Upper lobe of right lung (tissue), 1 donor: Measurements from ENCODE around the gene JTB. TPM values are rescaled to one million over a fixed set of nuclear protein-coding genes. Genes with fewer than 3 reads are reported as not detected.
"Not testable (repeated sequence)": the region's sequence is repeated elsewhere in the genome, so short reads cannot be mapped to it uniquely, and the experiment has no call there.

Experiments
- ATAC-seq: fragments of 200-7000 bp; cut with Tn5 transposase; one replicate; pipeline ENCODE4 v1.9.1; 2020; ENCODE audit warnings: mild to moderate bottlenecking, moderate library complexity
- DNase-seq: peaks from one replicate; pipeline ENCODE4 v3.0.0-alpha.2; 2020
- H3K27ac ChIP-seq: fragments of 200-600 bp; one replicate; pipeline ENCODE4 v1.8.0; 2022
- H3K27me3 ChIP-seq: fragments of 200-600 bp; one replicate; pipeline ENCODE4 v1.8.0; 2022; ENCODE audit warnings: mild to moderate bottlenecking
- H3K36me3 ChIP-seq: fragments of 200-600 bp; one replicate; pipeline ENCODE4 v1.8.0; 2022
- H3K4me1 ChIP-seq: fragments of 200-600 bp; one replicate; pipeline ENCODE4 v1.8.0; 2022
- H3K4me3 ChIP-seq: fragments of 200-600 bp; one replicate; pipeline ENCODE4 v1.8.0; 2022; ENCODE audit warnings: mild to moderate bottlenecking
- H3K9me3 ChIP-seq: fragments of 200-600 bp; one replicate; pipeline ENCODE4 v1.8.0; 2022
- CTCF ChIP-seq: fragments of 200-600 bp; IDR thresholded peaks from one replicate; pipeline ENCODE4 v1.8.0; 2022; ENCODE audit warnings: antibody characterized with exemption
- intact Hi-C: fragments of 100-400 bp; cut with DNase I; formaldehyde crosslinking; loops from one replicate; pipeline ENCODE4 v1.11.0; 2022
- total RNA-seq: library from RNA; stranded (reverse); fragmentation: NEBNext Ultra II Directional; extraction: Animal tissue kit (Norgen Biotek cat#: 25700); gene quantifications from one replicate; pipeline ENCODE4 v1.2.1, GENCODE V29; 2021
- donor health status: DM: no; HTN: yes; CAD: no; lungs with severe emphysema.

Gene JTB
- total RNA-seq, 1 donor from 2014 or later, result 129 TPM

GRCh38 chr1:153985341-153985912 is 8.0 kb upstream of the JTB start:
- intact Hi-C loops, result loop anchor here (5.0 kb wide), 1 partner anchor 188 kb away; no protein-coding TSS in a partner anchor
- Histone ChIP-seq H3K27me3 (no peaks in the 10 kb centered on the region), H3K27ac (peak overlapping the region; percentile 40), H3K4me1 (peaks cover 14% of the 10 kb centered on the region), H3K9me3 (no peaks in the 10 kb centered on the region), H3K36me3 (peaks cover 20% of the 10 kb centered on the region), H3K4me3 (peak overlapping the region; percentile 74)
- DNase-seq (no peak), ATAC-seq (peak; percentile 4)
- no peak for TF ChIP-seq CTCF

GRCh38 chr1:153984123-153984894 is 6.8 kb upstream of the JTB start:
- no peaks in the 10 kb centered on the region for H3K9me3 ChIP-seq
- H3K4me1 ChIP-seq, result peaks cover 10% of the 10 kb centered on the region
- no peak for ATAC-seq
- intact Hi-C loops, result no loop called here
- DNase-seq, result no peak
- H3K4me3 ChIP-seq, result peak overlapping the region; percentile 74
- H3K36me3 ChIP-seq, result peaks cover 20% of the 10 kb centered on the region
- TF ChIP-seq CTCF, result no peak
- H3K27ac ChIP-seq, result peak overlapping the region; percentile 40
- no peaks in the 10 kb centered on the region for H3K27me3 ChIP-seq

GRCh38 chr1:153981735-153982134 is 4.3 kb upstream of the JTB start:
- H3K27ac ChIP-seq, H3K4me3 ChIP-seq, intact Hi-C loops, H3K9me3 ChIP-seq, DNase-seq, ATAC-seq, H3K27me3 ChIP-seq: not testable (repeated sequence)
- Histone ChIP-seq H3K4me1 (peaks cover 14% of the 10 kb centered on the region), H3K36me3 (peaks cover 25% of the 10 kb centered on the region)

- H3K27me3 ChIP-seq, H3K4me3 ChIP-seq, DNase-seq, intact Hi-C loops, H3K9me3 ChIP-seq, ATAC-seq, H3K27ac ChIP-seq: not testable (repeated sequence)
- peaks cover 17% of the 10 kb centered on the region for H3K4me1 ChIP-seq
- peaks cover 49% of the 10 kb centered on the region for H3K36me3 ChIP-seq
These were observed 1.6 kb upstream of the JTB start for GRCh38 chr1:153979091-153979490.

- Histone ChIP-seq H3K27me3 (no peaks in the 10 kb centered on the region), H3K4me1 (peaks cover 17% of the 10 kb centered on the region), H3K36me3 (peaks cover 53% of the 10 kb centered on the region), H3K27ac (peak overlapping the region; percentile 95), H3K9me3 (no peaks in the 10 kb centered on the region), H3K4me3 (peak overlapping the region; percentile 100)
- TF ChIP-seq CTCF, result no peak
- DNase-seq (no peak), ATAC-seq (no peak)
- intact Hi-C loops, result no loop called here
These were observed 918 bp upstream of the JTB start for GRCh38 chr1:153978274-153978909.

GRCh38 chr1:153976819-153977249 is 640 bp downstream of the JTB start:
- Histone ChIP-seq H3K36me3 (peaks cover 45% of the 10 kb centered on the region), H3K27me3 (no peaks in the 10 kb centered on the region), H3K9me3 (no peaks in the 10 kb centered on the region), H3K4me1 (peaks cover 17% of the 10 kb centered on the region), H3K27ac (peak overlapping the region; percentile 95), H3K4me3 (peak overlapping the region; percentile 100)
- intact Hi-C loops, result no loop called here
- DNase-seq (no peak), ATAC-seq (no peak)
- TF ChIP-seq CTCF, result no peak
